ENCODE measurements around the gene PCED1B.

Gene PCED1B

GRCh38 chr12:47065546-47065945 is 13.9 kb upstream of the PCED1B start:
- no peaks in the 10 kb centered on the region for H3K27me3 ChIP-seq (replicated peaks; ENCODE audit: control insufficient read depth, insufficient read depth, low read length)
- DNase-seq (ENCODE audit: extremely low read depth, insufficient read length): no peak
- H3K4me3 ChIP-seq (replicated peaks; ENCODE audit: low read depth, low read length): no peak overlapping the region
- TF ChIP-seq CTCF (IDR thresholded peaks at IDR 0.05; ENCODE audit: insufficient read depth, low read length, poor library complexity, severe bottlenecking): no peak
- H3K36me3 ChIP-seq (ENCODE audit: control insufficient read depth, insufficient read depth, low read length): no peaks in the 10 kb centered on the region

GRCh38 chr12:47066278-47067025 is 13.0 kb upstream of the PCED1B start:
- TF ChIP-seq CTCF (IDR thresholded peaks at IDR 0.05; ENCODE audit: insufficient read depth, low read length, poor library complexity, severe bottlenecking): no peak
- H3K36me3 ChIP-seq (ENCODE audit: control insufficient read depth, insufficient read depth, low read length): no peaks in the 10 kb centered on the region
- DNase-seq (ENCODE audit: extremely low read depth, insufficient read length): peak; percentile 18
- no peaks in the 10 kb centered on the region for H3K27me3 ChIP-seq (replicated peaks; ENCODE audit: control insufficient read depth, insufficient read depth, low read length)
- H3K4me3 ChIP-seq (replicated peaks; ENCODE audit: low read depth, low read length): no peak overlapping the region

- H3K36me3 ChIP-seq (ENCODE audit: control insufficient read depth, insufficient read depth, low read length): no peaks in the 10 kb centered on the region
- H3K27me3 ChIP-seq (replicated peaks; ENCODE audit: control insufficient read depth, insufficient read depth, low read length): no peaks in the 10 kb centered on the region
- TF ChIP-seq CTCF (IDR thresholded peaks at IDR 0.05; ENCODE audit: insufficient read depth, low read length, poor library complexity, severe bottlenecking): no peak
- H3K4me3 ChIP-seq (replicated peaks; ENCODE audit: low read depth, low read length): no peak overlapping the region
- no peak for DNase-seq (ENCODE audit: extremely low read depth, insufficient read length)
These were observed 12.2 kb upstream of the PCED1B start for GRCh38 chr12:47067176-47067575.

- no peak for DNase-seq (ENCODE audit: extremely low read depth, insufficient read length)
- no peak for TF ChIP-seq CTCF (IDR thresholded peaks at IDR 0.05; ENCODE audit: insufficient read depth, low read length, poor library complexity, severe bottlenecking)
- H3K4me3 ChIP-seq (replicated peaks; ENCODE audit: low read depth, low read length): no peak overlapping the region
- no peaks in the 10 kb centered on the region for H3K27me3 ChIP-seq (replicated peaks; ENCODE audit: control insufficient read depth, insufficient read depth, low read length)
- no peaks in the 10 kb centered on the region for H3K36me3 ChIP-seq (ENCODE audit: control insufficient read depth, insufficient read depth, low read length)
These were observed 11.5 kb upstream of the PCED1B start for GRCh38 chr12:47067771-47068431.

GRCh38 chr12:47068539-47068938 is 10.9 kb upstream of the PCED1B start:
- TF ChIP-seq CTCF (IDR thresholded peaks at IDR 0.05; ENCODE audit: insufficient read depth, low read length, poor library complexity, severe bottlenecking): no peak
- DNase-seq (ENCODE audit: extremely low read depth, insufficient read length): no peak
- H3K4me3 ChIP-seq (replicated peaks; ENCODE audit: low read depth, low read length): no peak overlapping the region
- no peaks in the 10 kb centered on the region for H3K27me3 ChIP-seq (replicated peaks; ENCODE audit: control insufficient read depth, insufficient read depth, low read length)
- no peaks in the 10 kb centered on the region for H3K36me3 ChIP-seq (ENCODE audit: control insufficient read depth, insufficient read depth, low read length)

Measured in GM06990 (cell line).